ENCODE data around the gene DIP2B. TPM values are rescaled to one million over a fixed set of nuclear protein-coding genes. Genes with fewer than 3 reads are reported as not detected.

DIP2B gene
- total RNA-seq, 3 donors from 2014 or later (not counting 1 experiment from before 2014, with no cell fraction given), result 17.2 to 23.2 (median 22.2) TPM

- 98% methylated on average over 3 of the region's 3 CpGs for WGBS (ENCODE audit: insufficient coverage)
- TF ChIP-seq CTCF (IDR thresholded peaks at IDR 0.05), result no peak
- intact Hi-C loops (cut with micrococcal nuclease), result no loop called here
- Histone ChIP-seq H3K27ac (ENCODE audit: low read length) (no peak overlapping the region), H3K4me3 (ENCODE audit: low read length) (no peak overlapping the region), H3K36me3 (ENCODE audit: control insufficient read depth, insufficient read depth, low read length) (peaks cover 60% of the 10 kb centered on the region), H3K4me1 (ENCODE audit: control insufficient read depth, insufficient read depth, low read length) (no peaks in the 10 kb centered on the region), H3K27me3 (ENCODE audit: control insufficient read depth, insufficient read depth, low read length) (no peaks in the 10 kb centered on the region), H3K9me3 (ENCODE audit: control insufficient read depth, insufficient read depth, low read length) (no peaks in the 10 kb centered on the region)
- Mint-ChIP-seq H3K4me3 (no peak overlapping the region), H3K27me3 (ENCODE audit: low read depth in 2 of 2) (no peaks in the 10 kb centered on the region), H3K36me3 (peaks cover 17% of the 10 kb centered on the region), H3K9me3 (no peaks in the 10 kb centered on the region), H3K4me1 (peaks cover 0 to 6% of the 10 kb centered on the region in 2 donors), H3K27ac (no peak overlapping the region)
- ATAC-seq, result no peak
- no peak for DNase-seq
These were observed 215.3 kb downstream of the DIP2B start for GRCh38 chr12:50720085-50720484.

GRCh38 chr12:50720501-50720900 is 215.7 kb downstream of the DIP2B start:
- Mint-ChIP-seq H3K27me3 (ENCODE audit: low read depth in 2 of 2) (no peaks in the 10 kb centered on the region), H3K4me3 (no peak overlapping the region), H3K36me3 (peaks cover 17% of the 10 kb centered on the region), H3K4me1 (peaks cover 0 to 6% of the 10 kb centered on the region in 2 donors), H3K27ac (no peak overlapping the region), H3K9me3 (no peaks in the 10 kb centered on the region)
- Histone ChIP-seq H3K4me1 (ENCODE audit: control insufficient read depth, insufficient read depth, low read length) (no peaks in the 10 kb centered on the region), H3K9me3 (ENCODE audit: control insufficient read depth, insufficient read depth, low read length) (no peaks in the 10 kb centered on the region), H3K36me3 (ENCODE audit: control insufficient read depth, insufficient read depth, low read length) (peaks cover 60% of the 10 kb centered on the region), H3K27ac (ENCODE audit: low read length) (no peak overlapping the region), H3K4me3 (ENCODE audit: low read length) (no peak overlapping the region), H3K27me3 (ENCODE audit: control insufficient read depth, insufficient read depth, low read length) (no peaks in the 10 kb centered on the region)
- DNase-seq (no peak), ATAC-seq (no peak)
- intact Hi-C loops (cut with micrococcal nuclease), result no loop called here
- WGBS (ENCODE audit: insufficient coverage), result 85% methylated on average over 2 of the region's 5 CpGs
- TF ChIP-seq CTCF (IDR thresholded peaks at IDR 0.05), result no peak

GRCh38 chr12:50723865-50724264 is 219.1 kb downstream of the DIP2B start:
- no peak overlapping the region for H3K4me3 Mint-ChIP-seq
- peaks cover 20% of the 10 kb centered on the region for H3K36me3 Mint-ChIP-seq
- Histone ChIP-seq H3K27me3 (ENCODE audit: control insufficient read depth, insufficient read depth, low read length) (no peaks in the 10 kb centered on the region), H3K27ac (ENCODE audit: low read length) (no peak overlapping the region), H3K4me1 (ENCODE audit: control insufficient read depth, insufficient read depth, low read length) (no peaks in the 10 kb centered on the region), H3K4me3 (ENCODE audit: low read length) (no peak overlapping the region), H3K9me3 (ENCODE audit: control insufficient read depth, insufficient read depth, low read length) (no peaks in the 10 kb centered on the region), H3K36me3 (ENCODE audit: control insufficient read depth, insufficient read depth, low read length) (peaks cover 72% of the 10 kb centered on the region)
- H3K27ac Mint-ChIP-seq, result no peak overlapping the region
- WGBS (ENCODE audit: insufficient coverage), result 83% methylated on average over 1 of the region's 1 CpG
- H3K4me1 Mint-ChIP-seq, result peaks cover 0 to 6% of the 10 kb centered on the region in 2 donors
- H3K27me3 Mint-ChIP-seq (ENCODE audit: low read depth in 2 of 2), result no peaks in the 10 kb centered on the region
- no peaks in the 10 kb centered on the region for H3K9me3 Mint-ChIP-seq
- ATAC-seq (no peak), DNase-seq (no peak)
- no peak for TF ChIP-seq CTCF (IDR thresholded peaks at IDR 0.05)
- intact Hi-C loops (cut with micrococcal nuclease), result no loop called here

Measured in natural killer cell (primary cell).